ENCODE data around the gene ADGRD1.

ADGRD1 gene

DNA sequence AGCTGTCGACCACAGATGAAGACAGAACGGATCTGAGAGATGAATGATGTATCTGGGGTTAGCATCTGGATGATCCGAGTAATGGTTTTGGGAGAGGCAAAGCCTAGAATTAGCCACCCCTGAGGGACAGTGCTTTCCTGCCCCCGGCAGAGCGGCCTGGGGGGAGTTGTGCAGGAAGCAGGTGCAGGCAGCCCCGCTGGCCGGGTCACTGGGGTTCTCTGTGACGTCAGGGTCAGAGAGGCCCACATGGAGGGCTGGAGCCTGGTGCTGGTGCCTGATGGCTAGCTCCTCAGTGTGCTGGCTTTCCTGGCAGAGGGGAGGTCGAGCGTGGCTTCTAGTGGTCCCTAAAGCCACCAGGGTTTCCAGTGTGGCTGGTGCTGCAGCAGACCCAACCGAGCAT lies 70.3 kb downstream of the ADGRD1 start:
- no peak for DNase-seq

DNA sequence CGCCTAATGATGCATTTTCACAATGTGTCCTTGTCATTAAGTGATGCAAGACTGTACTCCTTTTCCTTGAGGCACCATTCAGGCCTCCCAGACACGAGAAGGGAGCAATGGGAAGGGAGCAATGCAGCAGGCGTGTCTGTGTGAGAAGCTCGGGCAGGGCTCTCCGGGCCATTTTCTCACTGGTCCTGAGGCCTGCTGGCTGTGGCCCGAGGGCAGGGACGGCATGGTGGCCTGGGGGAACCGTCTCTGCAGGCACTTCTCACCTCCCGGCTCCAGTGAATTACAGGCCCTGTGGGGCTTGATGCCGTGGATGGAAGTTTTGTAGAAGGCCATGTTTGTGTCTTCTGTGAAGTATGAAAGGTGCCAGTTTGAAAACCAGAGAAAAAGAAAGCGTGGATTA lies 71.0 kb downstream of the ADGRD1 start:
- DNase-seq, result no peak

DNA sequence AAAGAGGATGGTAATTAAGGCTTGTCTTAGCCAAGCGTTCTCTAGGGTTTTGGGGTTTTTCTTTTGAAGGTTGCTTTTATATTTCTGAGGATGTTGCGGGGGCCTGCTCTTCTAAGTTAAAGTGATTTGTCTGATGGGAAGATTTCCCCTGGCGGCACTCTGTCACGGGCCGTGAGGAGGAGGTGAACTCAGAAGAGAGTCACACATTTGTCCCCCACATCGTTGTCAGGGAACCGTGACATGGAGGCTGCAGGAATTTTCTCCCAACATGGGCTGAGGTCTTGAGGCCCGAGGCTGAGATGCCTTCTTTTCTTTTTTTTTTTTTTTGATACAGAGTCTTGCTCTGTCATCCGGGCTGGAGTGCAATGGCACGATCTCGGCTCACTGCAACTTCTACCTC lies 71.5 kb downstream of the ADGRD1 start:
- DNase-seq, result no peak

DNA sequence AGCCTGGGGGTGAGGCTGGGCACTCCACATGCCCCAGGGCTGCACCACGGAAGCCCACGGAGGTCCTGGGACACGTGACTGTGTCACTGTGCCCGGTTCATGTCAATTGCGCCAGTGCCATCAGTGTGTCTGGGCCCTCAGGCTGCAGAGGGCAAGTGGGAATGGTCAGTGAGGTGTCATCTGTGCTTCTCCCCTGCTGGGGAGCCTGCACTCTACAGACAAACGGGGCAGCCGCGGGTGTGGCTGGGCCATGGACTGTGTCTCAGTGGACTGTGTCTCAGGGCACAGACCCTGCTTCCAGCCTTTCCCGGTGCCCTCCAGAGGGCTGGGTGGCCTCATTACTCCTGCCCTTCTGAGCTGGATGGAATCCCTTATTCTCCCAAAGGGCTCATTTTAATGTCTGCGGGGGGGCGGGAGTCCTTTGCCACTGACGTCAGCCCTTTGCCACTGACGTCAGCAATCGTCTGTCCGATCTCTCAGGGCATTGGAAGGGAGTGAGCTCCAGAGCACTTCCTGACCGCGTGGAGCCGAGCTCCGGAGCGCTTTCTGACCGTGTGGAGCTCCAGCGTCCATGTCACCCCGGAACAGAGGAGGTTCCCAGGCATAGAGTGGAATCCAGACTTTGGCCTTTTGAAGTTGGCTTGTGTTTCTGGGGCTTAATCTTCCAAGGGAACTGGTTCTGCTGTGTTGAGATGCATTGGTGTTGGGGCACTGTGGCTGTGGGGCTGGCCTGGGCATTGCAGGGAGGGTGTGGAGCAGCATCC lies 72.4 kb downstream of the ADGRD1 start:
- DNase-seq, result no peak

DNA sequence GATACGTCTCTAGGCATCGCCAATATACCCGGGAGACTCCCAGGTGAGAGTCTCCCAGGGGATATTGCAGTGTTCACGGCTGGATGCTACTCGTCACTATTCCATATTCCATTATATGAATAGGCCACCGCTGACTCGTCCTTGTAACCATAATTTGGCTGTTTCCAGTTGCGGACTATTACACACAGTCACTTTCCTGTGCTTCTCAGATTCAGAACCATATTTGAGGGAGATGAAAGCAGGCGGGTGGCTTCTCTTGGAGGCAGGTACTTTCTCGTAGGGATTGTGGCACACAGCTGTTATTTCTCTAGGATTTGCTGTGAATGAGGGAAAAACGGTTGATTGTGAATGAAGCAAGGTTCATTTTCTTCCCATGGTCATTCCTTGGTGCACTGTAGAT lies 73.0 kb downstream of the ADGRD1 start:
- DNase-seq, result no peak

DNA sequence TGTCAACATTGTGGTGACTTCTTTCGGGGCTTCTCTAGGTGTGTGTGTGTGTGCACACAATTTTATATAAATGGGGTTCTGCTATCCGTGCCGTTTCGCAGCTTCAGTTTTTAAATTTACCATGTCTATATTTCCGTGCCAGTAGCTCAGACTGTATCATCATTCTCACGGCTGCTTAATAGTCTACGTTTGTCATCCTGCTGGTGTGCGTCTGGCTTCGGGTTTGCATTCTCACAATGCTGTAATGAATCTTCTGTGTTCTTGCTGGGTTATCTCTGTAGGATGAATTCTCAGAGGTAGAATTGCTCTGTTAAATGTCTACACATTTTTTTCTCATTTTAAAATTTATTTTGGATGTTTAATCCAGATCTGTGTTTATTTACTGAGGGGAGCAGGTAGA lies 73.6 kb downstream of the ADGRD1 start:
- DNase-seq, result no peak

DNA sequence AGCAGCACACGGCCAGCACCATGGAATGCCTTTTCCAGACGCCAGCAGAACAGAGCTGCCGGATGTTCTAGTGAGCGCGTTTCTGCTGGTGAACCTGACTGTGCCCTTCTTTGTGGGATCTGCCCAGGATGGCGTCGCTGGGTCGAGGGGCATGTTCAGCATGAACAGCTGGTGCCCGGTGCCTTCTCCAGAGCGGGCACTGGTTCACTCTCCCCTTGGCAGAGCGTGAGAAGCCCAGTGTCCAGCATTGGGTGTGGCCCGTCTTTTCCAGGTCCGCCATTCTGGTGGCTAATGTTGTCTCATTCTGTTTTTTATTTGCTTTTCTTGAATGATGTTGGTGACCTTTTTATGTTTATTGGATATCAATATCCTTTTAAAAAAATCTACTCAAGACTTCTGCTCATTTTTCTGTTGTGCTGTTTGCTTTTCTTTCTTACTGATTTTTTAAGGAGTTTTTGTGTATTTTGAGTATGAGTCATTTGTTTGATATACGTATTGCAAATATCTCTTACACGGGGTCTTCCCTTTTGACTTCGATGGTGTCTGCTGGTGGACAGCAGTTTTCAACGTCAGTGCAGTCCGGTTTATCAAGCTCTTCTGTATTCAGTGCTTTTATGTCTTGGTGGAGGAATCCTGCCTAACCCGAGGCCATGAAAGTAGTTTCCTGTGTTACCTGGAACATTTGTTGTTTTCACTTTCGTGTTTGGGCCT lies 74.3 kb downstream of the ADGRD1 start:
- no peak for DNase-seq

DNA sequence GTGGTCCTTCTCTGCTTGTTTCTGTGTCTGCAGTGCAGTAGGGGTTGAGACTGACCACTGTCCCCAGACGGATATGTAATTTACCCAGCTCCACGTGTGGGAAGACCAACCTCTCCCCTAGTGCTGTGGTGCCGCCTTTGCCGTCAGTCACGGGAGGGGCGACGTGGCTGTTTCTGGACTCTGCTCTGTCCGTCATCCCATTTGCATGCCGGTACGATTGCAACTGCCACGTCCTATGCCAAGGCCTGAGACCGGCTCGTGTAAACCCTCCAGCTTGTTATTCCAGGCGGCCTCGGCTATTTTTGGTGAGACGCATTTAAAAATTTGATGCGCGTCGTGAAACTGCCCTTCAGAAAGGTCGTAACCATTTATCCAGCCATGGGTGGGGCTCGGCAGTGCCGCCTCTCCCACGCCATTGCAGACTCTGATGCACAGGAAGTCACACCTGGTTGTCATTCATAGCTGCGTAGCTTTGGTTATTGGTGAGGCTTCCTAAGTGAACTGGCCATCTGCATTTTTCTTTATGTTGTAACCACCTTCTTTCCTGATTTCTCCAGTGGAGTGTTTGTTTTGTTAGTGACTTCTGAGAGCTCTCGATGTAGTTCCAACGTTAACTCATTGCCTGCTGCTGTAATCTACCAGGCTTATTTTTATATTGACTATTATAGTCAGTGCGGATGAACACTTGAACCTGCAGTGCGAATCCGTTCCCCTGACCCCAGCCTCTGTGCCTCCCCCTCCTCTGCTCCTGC lies 75.1 kb downstream of the ADGRD1 start:
- DNase-seq, result no peak

DNA sequence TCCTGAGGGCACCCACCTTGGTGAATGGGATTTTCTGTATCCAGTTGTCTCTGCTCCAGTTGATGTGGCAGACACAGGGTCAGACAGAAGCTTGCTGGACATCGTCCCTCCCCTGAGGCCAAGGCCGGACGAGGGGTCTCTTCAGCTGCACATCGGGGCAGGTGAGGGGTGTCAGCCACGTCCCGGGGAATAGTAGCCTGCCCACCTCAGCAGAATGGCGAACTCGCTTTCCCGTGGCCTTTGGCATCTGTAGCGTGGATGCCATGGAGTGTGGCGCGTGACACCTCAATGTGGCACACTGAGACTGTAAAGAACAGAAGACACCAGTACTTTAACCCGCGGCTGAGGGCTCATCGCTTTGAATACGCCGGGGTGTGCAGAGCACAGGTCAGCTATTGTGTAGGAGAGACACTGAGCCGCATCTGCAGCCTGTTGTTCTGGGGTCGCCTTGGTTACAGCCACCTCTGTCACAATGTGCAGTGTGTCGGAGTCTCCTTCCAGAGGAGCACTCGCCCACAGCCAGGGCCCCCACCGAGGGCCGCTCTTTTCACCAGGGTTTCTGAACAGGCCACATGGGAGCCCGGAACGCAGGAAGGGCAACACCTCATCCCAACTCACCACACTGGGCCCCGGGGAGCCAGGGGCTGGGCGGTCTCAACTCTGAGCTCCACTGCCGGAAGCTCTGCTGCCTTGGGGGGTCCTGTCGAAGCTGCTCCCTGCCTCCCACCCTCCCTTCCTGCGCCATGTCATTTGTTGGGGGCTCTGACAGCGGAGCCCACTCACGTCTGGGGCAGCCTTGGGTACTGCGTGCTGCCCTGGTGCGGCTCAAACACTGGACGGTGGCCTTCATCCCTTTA lies 77.0 kb downstream of the ADGRD1 start:
- no peak for DNase-seq

DNA sequence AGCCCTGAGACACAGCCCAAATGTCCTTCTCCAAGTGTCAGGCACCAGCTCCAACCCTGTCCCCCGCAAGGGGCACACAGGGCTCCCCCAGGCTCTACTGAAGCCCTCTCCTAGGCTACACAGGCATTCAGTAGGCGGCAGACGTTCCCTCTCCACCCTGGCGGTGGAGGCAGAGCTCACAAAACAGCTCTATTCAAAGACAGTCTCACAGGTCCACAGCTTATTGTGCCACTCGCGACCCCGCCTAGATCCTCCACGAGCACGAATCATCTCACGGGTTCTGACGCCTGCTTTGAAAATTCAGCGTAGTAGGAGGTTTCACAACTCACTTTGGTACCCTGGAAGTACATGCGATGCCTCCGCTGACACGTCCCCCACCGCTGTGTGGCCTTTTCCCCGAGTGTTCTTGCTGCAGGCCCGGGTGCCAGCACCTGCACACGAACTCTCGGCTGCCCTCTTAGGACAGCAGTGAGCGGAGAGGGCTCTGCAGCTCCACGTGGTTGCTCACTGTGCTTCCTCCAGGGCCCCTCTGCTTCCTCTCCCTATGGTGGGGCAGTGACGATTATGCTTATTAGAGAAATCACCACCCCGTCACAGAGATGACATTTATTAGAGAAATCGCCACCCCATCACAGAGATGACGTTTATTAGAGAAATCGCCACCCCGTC lies 78.5 kb downstream of the ADGRD1 start:
- DNase-seq, result no peak

DNA sequence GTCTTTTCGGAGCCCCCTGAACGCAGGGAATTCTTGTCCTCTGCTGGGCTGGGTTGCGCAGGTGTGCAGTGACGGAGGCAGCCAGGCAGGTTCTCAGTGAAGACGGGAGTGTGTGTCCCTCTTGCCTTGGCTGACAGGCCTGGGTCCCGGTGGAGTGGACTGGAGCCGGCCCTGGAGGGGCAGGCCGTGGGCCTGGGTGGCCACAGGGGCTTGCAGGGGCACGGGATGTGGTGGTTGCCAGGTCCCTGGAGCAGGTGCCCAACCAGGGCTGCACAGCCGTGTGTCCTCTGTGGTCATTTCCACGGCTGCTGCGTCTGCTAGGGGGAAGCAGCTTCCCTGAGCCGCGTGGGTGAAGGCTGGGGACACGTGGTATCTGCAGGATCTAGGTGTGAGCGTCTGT lies 79.8 kb downstream of the ADGRD1 start:
- no peak for DNase-seq

DNA sequence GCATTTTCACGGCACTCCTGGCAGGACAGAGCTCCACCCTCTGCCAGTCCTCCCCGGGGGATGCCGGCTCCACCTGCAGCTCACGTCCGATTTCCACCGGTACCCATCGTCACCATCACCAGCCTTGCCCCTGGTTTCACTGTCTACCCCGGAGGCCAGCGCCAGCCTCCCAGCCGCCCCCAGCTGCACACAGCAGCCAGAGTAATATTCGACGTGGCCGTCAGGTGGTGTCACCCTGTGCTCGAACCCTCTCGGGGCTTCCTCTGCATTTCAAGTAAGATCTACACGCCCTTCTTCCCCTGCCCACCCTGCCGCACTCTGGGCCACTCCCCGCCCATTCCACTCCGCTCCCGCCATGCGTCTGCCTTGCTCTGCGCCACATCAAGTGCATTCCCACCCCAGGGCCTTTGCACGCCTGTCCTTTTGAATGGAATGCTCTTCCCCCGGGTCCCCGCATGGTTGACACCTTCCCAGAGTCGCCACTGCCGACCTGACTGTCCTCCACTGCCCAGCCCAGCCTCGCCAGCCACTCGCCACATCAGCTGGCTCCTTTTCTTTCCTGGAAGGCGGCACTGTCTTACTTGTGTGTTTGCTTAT lies 80.3 kb downstream of the ADGRD1 start:
- no peak for DNase-seq

DNA sequence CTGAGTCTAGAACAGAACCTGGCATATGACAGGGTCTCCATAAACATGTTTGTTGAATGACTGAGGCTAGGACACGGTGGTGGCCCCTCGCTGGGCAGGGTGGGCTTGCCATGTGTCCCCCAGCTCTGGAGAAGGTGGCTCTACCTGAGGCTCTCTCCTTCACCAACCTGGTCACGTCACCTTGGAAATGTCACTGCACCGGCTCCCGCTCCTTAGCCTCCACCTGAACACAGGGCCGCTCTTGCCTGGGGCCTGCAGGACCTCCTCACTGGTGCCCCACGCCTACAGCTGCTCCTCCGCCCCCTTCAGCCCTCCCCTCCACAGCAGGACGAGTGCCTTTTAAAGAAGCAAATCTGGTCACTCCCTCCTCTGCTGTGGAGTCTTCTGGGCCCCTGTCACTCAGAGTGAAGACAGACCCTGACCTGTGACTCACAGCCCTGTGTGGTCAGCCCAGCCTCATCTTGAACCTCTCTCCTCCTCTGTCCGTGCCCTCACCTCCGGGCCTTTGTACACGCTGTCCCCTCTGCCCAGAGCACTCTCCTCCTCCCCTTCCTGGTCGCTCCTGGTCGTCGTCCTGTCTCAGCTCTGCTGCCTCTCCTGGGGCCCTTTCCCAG lies 81.0 kb downstream of the ADGRD1 start:
- no peak for DNase-seq

DNA sequence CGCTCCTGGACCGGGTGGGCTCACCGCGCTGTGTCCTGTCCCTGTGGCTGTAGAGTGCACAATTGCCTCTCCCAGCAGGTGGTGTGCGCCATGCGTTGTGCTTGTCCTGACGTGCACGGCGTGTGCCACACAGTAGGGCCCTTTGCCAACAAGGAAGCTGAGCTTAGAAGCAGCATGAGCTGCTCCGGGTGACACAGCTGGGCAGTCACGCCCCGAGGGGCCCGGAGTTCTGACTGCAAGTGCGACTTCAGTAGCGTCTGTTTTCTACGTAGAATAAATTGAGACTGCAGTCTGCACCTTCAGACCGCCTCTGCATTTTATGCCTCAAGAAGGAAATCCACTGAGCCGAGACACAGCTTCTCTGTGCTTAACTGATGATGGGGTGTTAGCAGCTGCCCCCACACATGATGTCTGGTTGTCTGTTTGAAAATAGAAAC lies 81.6 kb downstream of the ADGRD1 start:
- DNase-seq, result no peak

DNA sequence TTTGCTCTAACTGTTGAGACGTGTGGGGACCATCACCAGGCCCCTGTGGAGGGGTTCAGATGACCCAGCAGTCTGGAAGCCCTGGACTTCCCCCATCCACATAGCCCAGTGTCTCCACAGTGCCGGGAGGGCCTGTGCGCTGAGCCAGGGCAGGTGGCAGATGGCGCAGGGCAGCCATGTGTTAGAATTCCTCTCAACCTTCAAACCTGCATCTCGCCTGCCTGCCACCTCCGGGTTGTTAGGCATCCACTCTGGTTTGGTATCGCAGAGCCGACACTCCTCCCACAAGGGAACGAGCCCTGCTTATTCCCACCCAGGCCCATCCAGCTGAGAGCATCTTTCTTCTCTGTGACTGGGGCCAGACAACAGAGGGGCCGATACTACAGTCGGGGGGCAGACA lies 84.5 kb downstream of the ADGRD1 start:
- no peak for DNase-seq

DNA sequence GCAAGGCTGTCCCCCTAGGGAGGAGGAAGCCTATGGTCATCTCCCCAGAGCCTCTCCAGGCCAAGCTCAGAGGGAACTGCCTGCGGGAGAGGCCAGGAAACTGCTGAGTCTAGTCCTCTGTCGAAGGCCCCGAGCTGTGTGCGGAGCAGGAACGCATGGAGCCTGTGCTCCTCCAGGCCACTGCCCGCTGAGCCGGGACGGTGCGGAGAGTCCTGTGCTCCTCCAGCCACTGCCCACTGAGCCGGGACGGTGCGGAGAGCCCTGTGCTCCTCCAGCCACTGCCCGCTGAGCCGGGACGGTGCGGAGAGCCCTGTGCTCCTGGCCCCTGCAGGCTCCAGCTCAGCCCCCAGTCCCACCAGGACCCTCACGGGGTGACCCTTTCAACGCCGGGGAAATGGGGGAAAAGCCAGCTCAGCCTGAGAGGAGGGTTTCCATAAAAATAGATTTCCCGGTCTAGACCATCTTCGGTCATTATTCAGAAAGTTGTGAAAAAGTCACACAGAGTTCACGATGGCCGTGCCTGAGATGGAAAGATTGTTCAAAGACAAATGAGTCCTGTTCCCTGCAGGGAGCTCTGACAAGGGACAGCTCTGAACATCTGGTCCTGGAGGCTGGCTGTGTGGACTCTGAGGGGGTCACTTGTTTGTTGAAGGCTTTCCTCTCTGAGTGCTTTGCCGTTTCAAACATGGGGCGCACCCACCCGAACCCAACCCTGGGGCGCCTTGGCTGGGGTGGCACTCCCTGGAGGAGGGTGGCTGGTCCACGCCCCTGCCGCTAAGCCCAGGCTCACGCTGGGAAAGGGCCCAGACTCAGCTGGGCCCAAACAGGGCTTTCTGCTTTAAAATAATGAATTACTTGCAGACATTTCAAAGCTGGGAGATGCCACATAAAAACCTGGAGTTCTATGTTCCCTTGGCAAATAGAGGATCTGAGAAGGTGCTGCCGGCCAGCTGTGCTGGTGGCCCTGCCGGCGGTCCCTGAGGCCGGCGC lies 85.5 kb downstream of the ADGRD1 start:
- peak; percentile 37 for DNase-seq

DNA sequence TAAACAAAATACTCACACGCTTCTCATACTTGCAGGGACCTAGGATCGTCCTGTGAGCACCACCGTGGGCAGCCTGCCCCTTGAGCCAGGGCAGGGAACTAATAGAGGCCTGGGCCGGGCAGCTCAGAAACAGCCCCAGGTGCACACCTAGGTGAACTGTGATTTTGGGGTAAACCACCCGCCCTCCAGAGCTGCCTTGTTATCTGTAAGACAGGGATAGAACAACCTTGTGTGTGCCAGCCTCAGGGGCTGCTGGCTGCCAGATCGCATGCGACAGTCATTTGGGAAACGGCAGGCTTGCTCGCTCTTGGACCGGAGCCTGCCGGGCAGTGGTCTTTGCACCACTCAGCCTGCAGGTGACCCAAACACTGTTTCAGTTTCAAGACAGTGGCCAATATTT lies 86.8 kb downstream of the ADGRD1 start:
- no peak for DNase-seq

DNA sequence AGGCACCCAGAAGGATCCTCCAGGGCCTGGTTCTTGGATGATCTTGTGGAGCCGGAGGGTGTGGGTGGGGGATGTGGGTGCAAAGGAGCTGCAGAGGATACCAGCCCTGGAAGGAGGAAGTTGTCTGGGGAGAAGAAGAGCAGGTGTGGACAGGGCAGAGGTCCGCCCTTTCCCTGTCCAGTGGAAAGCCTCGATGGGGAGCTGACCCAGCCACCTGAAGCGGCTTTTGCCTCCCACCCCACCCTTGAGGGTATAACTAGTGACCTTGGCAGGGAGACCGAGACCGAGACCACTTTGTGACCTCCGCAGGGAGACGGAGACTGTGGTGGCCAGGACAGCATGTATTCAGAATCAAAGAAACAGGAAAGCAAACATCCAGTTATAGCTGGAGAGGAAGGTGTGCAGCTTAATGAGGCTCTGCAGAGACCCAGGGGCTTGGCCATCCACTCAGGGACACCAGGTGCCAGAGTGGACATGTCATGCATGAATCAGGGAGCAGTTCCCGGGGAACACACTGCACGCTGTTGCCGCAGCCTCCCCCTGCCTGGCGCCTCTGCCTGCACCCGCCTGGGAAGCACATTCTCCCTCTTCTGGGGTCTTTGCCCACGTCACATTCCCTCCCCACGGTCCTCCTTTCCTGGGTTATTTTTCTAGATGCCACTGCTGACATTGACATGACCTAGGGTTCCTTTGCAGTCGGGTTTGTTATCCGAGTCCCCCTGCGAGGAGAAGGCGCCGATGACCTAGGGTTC lies 87.7 kb downstream of the ADGRD1 start:
- DNase-seq, result no peak
